HepG2 (cell line): ENCODE results near the gene FIBP. TPM values are rescaled to one million over a fixed set of nuclear protein-coding genes. Genes with fewer than 3 reads are reported as not detected.
A peak's percentile ranks its signal among the peaks of the same experiment; 100 is the strongest.

ENCODE experiments used
- CHCHD3 ChIP-seq: sonication (generic); formaldehyde crosslinking; IDR thresholded peaks from 2 replicates; pipeline ENCODE4 v1.8.0; 2022; ENCODE audit warnings: mild to moderate bottlenecking, missing genetic modification reagents, moderate library complexity
- DMAP1 ChIP-seq: IDR thresholded peaks from 2 replicates; pipeline ENCODE4 v1.6.1; 2016
- ELF1 ChIP-seq: sonication (generic); formaldehyde crosslinking; IDR thresholded peaks from 2 replicates; pipeline ENCODE4 v1.4.0; 2020; ENCODE audit warnings: missing genetic modification reagents
- NR2F6 ChIP-seq, 2 experiments: IDR thresholded peaks; 2 replicates each; pipeline ENCODE4 v1.6.1; 2016; ENCODE audit warnings: antibody characterized with exemption in 1 of 2, mild to moderate bottlenecking in 1 of 2
- ZBTB38 ChIP-seq: sonication (generic); formaldehyde crosslinking; IDR thresholded peaks from 2 replicates; pipeline ENCODE4 v1.5.1; 2020; ENCODE audit warnings: mild to moderate bottlenecking, missing genetic modification reagents
- ZIK1 ChIP-seq: sonication (generic); formaldehyde crosslinking; IDR thresholded peaks from 2 replicates; pipeline ENCODE4 v1.5.0; 2020; ENCODE audit warnings: mild to moderate bottlenecking, low read depth, missing genetic modification reagents, borderline replicate concordance
- ZNF225 ChIP-seq: sonication (generic); formaldehyde crosslinking; IDR thresholded peaks from 2 replicates; pipeline ENCODE4 v1.4.0; 2020; ENCODE audit warnings: mild to moderate bottlenecking, missing genetic modification reagents
- ZNF251 ChIP-seq: sonication (generic); formaldehyde crosslinking; IDR thresholded peaks from 2 replicates; pipeline ENCODE4 v1.9.0; 2021; ENCODE audit warnings: mild to moderate bottlenecking, missing genetic modification reagents
- ZNF30 ChIP-seq: sonication (generic); formaldehyde crosslinking; IDR thresholded peaks from 2 replicates; pipeline ENCODE4 v1.5.0; 2020; ENCODE audit warnings: mild to moderate bottlenecking, missing genetic modification reagents
- ZNF501 ChIP-seq: sonication (generic); formaldehyde crosslinking; IDR thresholded peaks from 2 replicates; pipeline ENCODE4 v1.5.1; 2020; ENCODE audit warnings: mild to moderate bottlenecking, moderate library complexity, missing genetic modification reagents
- ZNF615 ChIP-seq: sonication (generic); formaldehyde crosslinking; IDR thresholded peaks from 2 replicates; pipeline ENCODE4 v1.5.0; 2020; ENCODE audit warnings: mild to moderate bottlenecking, missing genetic modification reagents, borderline replicate concordance
- ZNF782 ChIP-seq: sonication (generic); formaldehyde crosslinking; IDR thresholded peaks from 2 replicates; pipeline ENCODE4 v1.4.0; 2020; ENCODE audit warnings: missing genetic modification reagents, mild to moderate bottlenecking, borderline replicate concordance
- polyA plus RNA-seq, 8 experiments: library from polyadenylated mRNA; depleted of rRNA in 3 of 8; stranded (reverse) in 7 of 8; unstranded in 1 of 8; fragments of >200 nt; fragmentation: Illumina TruSeq in 4 of 8; extraction: Trizol in 4 of 8; gene quantifications; 2 replicates each; pipeline versions ENCODE4 v1.2.1 to v1.2.3, GENCODE V29; 2011 to 2016; ENCODE audit warnings: low read depth in 4 of 8, missing spikeins in 1 of 8, mixed read lengths in 1 of 8; ENCODE audit not compliant: insufficient read depth in 1 of 8
- total RNA-seq, 5 experiments: library from RNA; depleted of rRNA; stranded (reverse); fragments of >200 nt; fragmentation: Illumina TruSeq; extraction: Trizol; gene quantifications; 2 replicates each; pipeline ENCODE4 v1.2.3, GENCODE V29; 2016; ENCODE audit warnings: low read depth in 1 of 5
- TF ChIP-seq, protein P1 (sequence below): sonication (generic); formaldehyde crosslinking; IDR thresholded peaks from 2 replicates; pipeline ENCODE4 v1.9.0; 2021; ENCODE audit warnings: mild to moderate bottlenecking, missing genetic modification reagents
- TF ChIP-seq, protein P2 (sequence below): sonication (generic); formaldehyde crosslinking; IDR thresholded peaks from 2 replicates; pipeline ENCODE4 v1.5.0; 2020; ENCODE audit warnings: mild to moderate bottlenecking, missing genetic modification reagents, borderline replicate concordance

The FIBP gene
- total and polyA plus RNA-seq, 2 of the 13 experiments (the other 11 are each of a cell fraction or from before 2014, with no cell fraction given) = 42.9 to 62.1 TPM

DNA sequence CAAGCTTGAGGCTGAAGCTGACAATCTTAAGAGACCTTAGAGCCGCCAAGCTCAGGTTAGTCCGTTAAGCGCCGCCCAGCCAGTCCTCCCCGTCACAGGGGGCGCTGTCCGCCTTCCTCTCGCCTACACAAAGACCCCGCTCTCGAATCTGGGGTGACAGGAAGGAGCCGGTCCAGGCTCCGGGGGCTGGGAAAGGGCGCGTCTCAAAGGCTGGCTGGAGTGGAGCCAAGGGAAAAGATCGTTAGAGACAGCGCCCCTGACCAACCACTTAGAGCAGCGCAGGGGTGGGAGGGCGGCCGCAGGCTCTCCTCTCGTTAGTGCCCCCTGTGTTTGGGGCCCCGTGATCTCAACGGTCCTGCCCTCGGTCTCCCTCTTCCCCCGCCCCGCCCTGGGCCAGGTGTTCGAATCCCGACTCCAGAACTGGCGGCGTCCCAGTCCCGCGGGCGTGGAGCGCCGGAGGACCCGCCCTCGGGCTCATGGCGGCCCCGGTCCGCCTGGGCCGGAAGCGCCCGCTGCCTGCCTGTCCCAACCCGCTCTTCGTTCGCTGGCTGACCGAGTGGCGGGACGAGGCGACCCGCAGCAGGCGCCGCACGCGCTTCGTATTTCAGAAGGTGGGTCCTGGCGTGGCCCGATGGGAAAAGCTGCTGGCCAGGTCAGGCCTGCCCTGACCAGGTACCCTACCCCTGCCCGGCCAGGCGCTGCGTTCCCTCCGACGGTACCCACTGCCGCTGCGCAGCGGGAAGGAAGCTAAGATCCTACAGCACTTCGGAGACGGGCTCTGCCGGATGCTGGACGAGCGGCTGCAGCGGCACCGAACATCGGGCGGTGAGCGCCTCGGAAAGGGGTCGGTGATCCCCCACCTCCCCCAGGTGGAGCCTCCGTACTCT, 27.8 kb downstream of the FIBP start, which contains the start of gene MUS81 (continued):
- TF ChIP-seq, protein P1, sequence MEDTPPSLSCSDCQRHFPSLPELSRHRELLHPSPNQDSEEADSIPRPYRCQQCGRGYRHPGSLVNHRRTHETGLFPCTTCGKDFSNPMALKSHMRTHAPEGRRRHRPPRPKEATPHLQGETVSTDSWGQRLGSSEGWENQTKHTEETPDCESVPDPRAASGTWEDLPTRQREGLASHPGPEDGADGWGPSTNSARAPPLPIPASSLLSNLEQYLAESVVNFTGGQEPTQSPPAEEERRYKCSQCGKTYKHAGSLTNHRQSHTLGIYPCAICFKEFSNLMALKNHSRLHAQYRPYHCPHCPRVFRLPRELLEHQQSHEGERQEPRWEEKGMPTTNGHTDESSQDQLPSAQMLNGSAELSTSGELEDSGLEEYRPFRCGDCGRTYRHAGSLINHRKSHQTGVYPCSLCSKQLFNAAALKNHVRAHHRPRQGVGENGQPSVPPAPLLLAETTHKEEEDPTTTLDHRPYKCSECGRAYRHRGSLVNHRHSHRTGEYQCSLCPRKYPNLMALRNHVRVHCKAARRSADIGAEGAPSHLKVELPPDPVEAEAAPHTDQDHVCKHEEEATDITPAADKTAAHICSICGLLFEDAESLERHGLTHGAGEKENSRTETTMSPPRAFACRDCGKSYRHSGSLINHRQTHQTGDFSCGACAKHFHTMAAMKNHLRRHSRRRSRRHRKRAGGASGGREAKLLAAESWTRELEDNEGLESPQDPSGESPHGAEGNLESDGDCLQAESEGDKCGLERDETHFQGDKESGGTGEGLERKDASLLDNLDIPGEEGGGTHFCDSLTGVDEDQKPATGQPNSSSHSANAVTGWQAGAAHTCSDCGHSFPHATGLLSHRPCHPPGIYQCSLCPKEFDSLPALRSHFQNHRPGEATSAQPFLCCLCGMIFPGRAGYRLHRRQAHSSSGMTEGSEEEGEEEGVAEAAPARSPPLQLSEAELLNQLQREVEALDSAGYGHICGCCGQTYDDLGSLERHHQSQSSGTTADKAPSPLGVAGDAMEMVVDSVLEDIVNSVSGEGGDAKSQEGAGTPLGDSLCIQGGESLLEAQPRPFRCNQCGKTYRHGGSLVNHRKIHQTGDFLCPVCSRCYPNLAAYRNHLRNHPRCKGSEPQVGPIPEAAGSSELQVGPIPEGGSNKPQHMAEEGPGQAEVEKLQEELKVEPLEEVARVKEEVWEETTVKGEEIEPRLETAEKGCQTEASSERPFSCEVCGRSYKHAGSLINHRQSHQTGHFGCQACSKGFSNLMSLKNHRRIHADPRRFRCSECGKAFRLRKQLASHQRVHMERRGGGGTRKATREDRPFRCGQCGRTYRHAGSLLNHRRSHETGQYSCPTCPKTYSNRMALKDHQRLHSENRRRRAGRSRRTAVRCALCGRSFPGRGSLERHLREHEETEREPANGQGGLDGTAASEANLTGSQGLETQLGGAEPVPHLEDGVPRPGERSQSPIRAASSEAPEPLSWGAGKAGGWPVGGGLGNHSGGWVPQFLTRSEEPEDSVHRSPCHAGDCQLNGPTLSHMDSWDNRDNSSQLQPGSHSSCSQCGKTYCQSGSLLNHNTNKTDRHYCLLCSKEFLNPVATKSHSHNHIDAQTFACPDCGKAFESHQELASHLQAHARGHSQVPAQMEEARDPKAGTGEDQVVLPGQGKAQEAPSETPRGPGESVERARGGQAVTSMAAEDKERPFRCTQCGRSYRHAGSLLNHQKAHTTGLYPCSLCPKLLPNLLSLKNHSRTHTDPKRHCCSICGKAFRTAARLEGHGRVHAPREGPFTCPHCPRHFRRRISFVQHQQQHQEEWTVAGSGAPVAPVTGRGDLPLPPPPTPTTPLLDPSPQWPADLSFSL (CRISPR knock-in tag) = no peak; the same call in 1 of the 2 replicates
- TF ChIP-seq CHCHD3 (peak; percentile 22; the same call in 1 of the 2 replicates), NR2F6 (IDR thresholded peaks at IDR 0.05) (peak; percentile 18; the same call in 1 of the 2 replicates), NR2F6 (CRISPR knock-in tag; IDR thresholded peaks at IDR 0.05) (peak; percentile 57; the same call in 1 of the 2 replicates), ZNF30 (0 out of 2 replicates have a peak, but pooled peaks have one; percentile 86), ZNF782 (CRISPR knock-in tag) (no peak), ZNF501 (CRISPR knock-in tag) (peak; percentile 53; the same call in 1 of the 2 replicates), ZNF615 (CRISPR knock-in tag) (no peak; the same call in 1 of the 2 replicates), ZIK1 (CRISPR knock-in tag) (no peak), ZBTB38 (CRISPR knock-in tag) (peak; percentile 22; the same call in 1 of the 2 replicates), ZNF225 (CRISPR knock-in tag) (no peak), ZNF251 (CRISPR knock-in tag) (no peak), ELF1 (CRISPR knock-in tag) (peak; percentile 90), DMAP1 (peak; percentile 82)
- TF ChIP-seq, protein P2, sequence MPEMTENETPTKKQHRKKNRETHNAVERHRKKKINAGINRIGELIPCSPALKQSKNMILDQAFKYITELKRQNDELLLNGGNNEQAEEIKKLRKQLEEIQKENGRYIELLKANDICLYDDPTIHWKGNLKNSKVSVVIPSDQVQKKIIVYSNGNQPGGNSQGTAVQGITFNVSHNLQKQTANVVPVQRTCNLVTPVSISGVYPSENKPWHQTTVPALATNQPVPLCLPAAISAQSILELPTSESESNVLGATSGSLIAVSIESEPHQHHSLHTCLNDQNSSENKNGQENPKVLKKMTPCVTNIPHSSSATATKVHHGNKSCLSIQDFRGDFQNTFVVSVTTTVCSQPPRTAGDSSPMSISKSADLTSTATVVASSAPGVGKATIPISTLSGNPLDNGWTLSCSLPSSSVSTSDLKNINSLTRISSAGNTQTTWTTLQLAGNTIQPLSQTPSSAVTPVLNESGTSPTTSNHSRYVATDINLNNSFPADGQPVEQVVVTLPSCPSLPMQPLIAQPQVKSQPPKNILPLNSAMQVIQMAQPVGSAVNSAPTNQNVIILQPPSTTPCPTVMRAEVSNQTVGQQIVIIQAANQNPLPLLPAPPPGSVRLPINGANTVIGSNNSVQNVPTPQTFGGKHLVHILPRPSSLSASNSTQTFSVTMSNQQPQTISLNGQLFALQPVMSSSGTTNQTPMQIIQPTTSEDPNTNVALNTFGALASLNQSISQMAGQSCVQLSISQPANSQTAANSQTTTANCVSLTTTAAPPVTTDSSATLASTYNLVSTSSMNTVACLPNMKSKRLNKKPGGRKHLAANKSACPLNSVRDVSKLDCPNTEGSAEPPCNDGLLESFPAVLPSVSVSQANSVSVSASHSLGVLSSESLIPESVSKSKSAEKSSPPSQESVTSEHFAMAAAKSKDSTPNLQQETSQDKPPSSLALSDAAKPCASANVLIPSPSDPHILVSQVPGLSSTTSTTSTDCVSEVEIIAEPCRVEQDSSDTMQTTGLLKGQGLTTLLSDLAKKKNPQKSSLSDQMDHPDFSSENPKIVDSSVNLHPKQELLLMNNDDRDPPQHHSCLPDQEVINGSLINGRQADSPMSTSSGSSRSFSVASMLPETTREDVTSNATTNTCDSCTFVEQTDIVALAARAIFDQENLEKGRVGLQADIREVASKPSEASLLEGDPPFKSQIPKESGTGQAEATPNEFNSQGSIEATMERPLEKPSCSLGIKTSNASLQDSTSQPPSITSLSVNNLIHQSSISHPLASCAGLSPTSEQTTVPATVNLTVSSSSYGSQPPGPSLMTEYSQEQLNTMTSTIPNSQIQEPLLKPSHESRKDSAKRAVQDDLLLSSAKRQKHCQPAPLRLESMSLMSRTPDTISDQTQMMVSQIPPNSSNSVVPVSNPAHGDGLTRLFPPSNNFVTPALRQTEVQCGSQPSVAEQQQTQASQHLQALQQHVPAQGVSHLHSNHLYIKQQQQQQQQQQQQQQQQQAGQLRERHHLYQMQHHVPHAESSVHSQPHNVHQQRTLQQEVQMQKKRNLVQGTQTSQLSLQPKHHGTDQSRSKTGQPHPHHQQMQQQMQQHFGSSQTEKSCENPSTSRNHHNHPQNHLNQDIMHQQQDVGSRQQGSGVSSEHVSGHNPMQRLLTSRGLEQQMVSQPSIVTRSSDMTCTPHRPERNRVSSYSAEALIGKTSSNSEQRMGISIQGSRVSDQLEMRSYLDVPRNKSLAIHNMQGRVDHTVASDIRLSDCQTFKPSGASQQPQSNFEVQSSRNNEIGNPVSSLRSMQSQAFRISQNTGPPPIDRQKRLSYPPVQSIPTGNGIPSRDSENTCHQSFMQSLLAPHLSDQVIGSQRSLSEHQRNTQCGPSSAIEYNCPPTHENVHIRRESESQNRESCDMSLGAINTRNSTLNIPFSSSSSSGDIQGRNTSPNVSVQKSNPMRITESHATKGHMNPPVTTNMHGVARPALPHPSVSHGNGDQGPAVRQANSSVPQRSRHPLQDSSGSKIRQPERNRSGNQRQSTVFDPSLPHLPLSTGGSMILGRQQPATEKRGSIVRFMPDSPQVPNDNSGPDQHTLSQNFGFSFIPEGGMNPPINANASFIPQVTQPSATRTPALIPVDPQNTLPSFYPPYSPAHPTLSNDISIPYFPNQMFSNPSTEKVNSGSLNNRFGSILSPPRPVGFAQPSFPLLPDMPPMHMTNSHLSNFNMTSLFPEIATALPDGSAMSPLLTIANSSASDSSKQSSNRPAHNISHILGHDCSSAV (CRISPR knock-in tag) = no peak
